NCI-H2171 treated with DMSO at 0.1 percent for 48 hours (cell line): ENCODE data around the gene SETD1B.

Source experiments
- DNase-seq: peaks from one replicate; lab custom pipeline; 2025; lab: John Stamatoyannopoulos, UW

The SETD1B gene

GRCh38 chr12:121807642-121808347, 4.0 kb downstream of the SETD1B start:
- no peak for DNase-seq

DNA sequence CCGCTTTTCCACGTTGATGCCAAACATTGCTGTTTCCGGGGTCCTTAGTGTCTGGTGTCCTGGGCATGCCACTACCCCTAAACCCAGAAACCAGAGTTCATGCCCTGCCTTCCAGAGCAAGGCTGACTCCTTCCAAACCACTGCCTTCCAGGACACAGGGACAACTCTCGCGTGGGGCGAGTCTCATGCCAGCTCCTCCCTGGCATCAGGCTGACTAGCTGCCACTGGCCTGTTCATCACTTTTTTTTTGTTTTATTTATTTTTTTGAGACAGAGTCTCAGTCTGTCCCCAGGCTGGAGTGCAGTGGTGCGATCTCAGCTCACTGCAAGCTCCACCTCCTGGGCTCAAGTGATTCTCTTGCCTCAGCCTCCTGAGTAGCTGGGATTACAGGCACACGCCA, 4.8 kb downstream of the SETD1B start:
- DNase-seq, result no peak

- no peak for DNase-seq
Observed at GRCh38 chr12:121809712-121810116, 5.9 kb downstream of the SETD1B start.

DNA sequence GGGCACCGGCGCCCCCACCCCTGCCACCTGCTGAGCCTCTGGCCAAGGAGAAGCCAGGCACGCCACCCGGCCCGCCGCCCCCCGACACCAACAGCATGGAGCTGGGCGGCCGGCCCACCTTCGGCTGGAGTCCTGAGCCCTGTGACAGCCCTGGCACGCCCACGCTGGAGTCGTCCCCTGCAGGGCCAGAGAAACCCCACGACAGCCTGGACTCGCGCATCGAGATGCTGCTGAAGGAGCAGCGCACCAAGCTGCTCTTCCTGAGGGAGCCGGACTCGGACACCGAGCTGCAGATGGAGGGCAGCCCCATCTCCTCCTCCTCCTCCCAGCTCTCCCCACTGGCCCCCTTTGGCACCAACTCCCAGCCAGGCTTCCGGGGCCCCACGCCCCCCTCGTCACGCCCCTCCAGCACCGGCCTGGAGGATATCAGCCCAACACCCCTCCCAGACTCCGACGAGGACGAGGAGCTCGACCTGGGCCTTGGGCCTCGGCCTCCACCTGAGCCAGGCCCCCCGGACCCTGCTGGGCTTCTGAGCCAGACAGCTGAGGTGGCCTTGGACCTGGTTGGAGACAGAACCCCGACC, 6.5 kb downstream of the SETD1B start:
- DNase-seq, result no peak

- DNase-seq, result no peak
Observed at GRCh38 chr12:121810833-121811433, 7.1 kb downstream of the SETD1B start.

- DNase-seq, result peak; percentile 51
Observed at GRCh38 chr12:121811434-121812319, 7.9 kb downstream of the SETD1B start.

GRCh38 chr12:121812320-121812871, 8.6 kb downstream of the SETD1B start:
- peak; percentile 20 for DNase-seq

- DNase-seq, result no peak
Observed at GRCh38 chr12:121812921-121813896, 9.4 kb downstream of the SETD1B start.

- DNase-seq, result no peak
Observed at GRCh38 chr12:121813951-121814350, 10.1 kb downstream of the SETD1B start.

DNA sequence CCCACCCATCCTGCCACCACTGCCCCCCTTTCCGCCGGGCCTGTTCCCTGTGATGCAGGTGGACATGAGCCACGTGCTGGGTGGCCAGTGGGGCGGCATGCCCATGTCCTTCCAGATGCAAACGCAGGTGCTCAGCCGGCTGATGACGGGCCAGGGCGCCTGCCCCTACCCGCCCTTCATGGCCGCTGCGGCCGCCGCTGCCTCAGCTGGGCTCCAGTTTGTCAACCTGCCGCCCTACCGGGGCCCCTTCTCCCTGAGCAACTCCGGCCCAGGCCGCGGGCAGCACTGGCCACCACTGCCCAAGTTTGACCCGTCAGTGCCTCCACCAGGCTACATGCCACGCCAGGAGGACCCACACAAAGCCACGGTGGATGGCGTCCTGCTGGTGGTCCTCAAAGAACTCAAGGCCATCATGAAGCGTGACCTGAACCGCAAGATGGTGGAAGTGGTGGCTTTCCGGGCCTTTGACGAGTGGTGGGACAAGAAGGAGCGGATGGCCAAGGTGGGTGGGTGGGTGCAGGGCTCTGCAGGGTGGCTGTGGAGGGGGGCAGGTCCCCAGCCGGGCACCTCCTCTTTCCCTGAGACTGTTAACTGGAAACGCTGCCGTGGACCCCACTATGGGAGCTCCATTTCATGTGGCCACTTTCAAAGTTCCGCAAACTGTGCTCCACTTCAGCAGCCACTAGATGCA, 10.8 kb downstream of the SETD1B start:
- no peak for DNase-seq

- no peak for DNase-seq
Observed at GRCh38 chr12:121815263-121815662, 11.5 kb downstream of the SETD1B start.

DNA sequence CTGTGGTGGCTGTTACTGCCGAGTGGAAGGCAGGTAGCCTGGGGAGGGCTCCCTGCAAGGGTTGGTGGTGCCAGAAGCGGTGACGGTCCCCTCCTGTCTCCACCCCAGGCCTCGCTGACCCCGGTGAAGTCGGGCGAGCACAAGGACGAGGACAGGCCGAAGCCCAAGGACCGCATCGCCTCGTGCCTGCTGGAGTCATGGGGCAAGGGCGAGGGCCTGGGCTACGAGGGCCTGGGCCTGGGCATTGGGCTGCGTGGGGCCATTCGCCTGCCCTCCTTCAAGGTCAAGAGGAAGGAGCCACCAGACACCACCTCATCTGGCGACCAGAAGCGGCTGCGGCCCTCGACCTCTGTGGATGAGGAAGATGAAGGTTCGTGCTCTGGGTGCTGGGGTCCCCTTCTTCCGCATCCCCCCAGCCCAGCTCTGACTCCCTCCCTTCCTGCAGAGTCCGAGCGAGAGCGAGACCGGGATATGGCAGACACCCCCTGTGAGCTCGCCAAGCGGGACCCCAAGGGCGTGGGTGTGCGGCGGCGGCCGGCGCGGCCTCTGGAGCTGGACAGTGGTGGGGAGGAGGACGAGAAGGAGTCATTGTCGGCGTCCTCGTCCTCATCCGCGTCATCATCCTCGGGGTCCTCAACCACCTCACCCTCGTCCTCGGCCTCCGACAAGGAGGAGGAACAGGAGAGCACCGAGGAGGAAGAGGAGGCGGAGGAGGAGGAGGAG, 13.3 kb downstream of the SETD1B start:
- no peak for DNase-seq

- DNase-seq, result no peak
Observed at GRCh38 chr12:121817648-121818043, 13.8 kb downstream of the SETD1B start.

DNA sequence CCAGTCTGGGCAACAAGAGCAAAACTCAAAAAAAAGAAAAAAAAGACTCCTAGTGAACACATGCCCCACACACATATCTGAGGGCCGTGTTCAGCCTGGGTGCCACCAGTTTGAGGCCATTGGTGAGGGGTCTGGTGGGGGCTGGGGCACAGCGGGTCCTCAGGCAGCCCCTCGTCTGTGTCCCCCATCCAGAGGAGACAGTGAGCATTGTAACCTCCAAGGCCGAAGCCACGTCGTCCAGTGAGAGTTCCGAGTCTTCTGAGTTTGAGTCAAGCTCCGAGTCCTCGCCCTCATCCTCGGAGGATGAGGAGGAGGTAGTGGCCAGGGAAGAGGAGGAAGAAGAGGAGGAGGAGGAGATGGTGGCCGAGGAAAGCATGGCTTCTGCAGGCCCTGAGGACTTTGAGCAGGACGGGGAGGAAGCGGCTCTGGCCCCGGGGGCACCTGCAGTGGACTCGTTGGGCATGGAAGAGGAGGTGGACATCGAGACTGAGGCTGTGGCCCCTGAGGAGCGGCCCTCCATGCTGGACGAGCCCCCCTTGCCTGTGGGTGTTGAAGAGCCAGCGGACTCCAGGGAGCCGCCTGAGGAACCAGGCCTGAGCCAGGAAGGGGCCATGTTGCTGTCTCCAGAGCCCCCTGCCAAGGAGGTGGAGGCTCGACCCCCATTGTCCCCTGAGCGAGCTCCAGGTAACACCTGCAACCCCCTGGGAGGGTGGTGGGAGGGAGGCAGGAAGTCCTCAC, 15.6 kb downstream of the SETD1B start:
- DNase-seq, result no peak

DNA sequence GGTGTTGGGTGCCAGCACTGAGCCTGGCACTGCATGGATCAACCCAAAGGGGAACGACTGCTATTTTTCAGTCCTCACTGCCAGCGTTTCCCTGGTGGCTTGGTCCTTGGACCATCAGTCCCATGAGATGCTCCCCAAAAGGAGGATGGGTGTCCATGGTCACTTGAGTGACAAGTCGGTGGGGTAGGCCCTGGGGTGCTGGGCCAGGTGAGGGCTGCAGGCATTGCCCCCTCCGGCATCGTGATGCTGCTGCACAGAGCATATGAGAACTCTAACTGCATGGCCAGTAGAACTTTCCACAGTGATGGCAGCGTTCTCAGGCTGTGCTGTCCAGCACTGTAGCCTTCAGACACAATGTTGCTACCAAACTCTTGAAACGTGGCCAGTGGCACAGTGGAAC, 16.2 kb downstream of the SETD1B start:
- no peak for DNase-seq

DNA sequence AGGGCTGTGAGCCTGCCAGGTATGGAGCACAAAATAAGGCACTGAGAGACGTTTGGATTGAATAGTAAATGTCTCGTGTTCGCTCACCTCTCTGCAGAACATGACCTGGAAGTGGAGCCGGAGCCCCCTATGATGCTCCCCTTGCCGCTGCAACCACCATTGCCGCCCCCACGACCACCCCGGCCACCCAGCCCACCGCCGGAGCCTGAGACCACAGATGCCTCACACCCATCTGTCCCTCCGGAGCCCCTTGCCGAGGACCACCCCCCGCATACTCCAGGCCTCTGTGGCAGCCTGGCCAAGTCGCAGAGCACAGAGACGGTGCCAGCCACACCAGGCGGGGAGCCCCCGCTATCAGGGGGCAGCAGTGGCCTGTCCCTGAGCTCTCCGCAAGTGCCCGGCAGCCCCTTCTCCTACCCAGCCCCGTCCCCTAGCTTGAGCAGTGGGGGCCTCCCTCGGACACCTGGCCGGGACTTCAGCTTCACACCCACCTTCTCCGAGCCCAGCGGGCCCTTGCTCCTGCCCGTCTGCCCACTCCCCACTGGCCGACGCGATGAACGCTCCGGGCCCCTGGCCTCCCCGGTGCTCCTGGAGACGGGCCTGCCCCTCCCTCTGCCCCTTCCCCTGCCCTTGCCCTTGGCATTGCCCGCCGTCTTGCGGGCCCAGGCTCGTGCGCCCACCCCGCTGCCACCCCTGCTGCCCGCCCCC, 18.7 kb downstream of the SETD1B start:
- no peak for DNase-seq

GRCh38 chr12:121823101-121823726, 19.4 kb downstream of the SETD1B start:
- no peak for DNase-seq

DNA sequence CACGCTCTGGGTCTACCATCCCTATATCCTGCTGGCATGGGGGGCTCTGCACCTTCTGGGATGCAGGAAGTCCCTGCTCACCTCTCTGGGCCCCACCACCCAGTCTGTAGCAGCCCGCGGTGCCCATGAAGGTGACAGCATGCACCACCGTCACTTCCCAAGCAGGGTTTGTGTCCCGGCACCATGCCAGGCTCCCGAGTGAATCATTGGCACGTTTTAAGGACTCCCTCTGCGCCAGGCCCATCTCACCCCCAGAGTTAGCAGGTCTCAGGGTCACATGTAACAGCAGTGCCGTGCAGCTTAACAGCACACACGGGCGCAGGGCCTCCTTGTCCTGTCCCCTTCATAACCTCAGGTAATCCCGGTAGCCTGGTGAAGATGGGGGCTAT, 19.9 kb downstream of the SETD1B start:
- DNase-seq, result no peak
